Activated CD8-positive, alpha-beta memory T cell treated with anti-CD3 and anti-CD28 coated beads, Interleukin-2, amount 50 U/mL, for 4 hours (primary cell): ENCODE measurements around the gene CBFA2T3.

Source experiments
- DNase-seq: peaks from one replicate; pipeline ENCODE4 v3.0.0-alpha.2; 2020

The CBFA2T3 gene

GRCh38 chr16:88853325-88853941, 123.6 kb downstream of the CBFA2T3 start:
- DNase-seq, result no peak

- DNase-seq, result no peak
Measured at GRCh38 chr16:88851616-88852015, 125.4 kb downstream of the CBFA2T3 start.

GRCh38 chr16:88850531-88851199, 126.3 kb downstream of the CBFA2T3 start:
- no peak for DNase-seq

GRCh38 chr16:88848557-88848956, 128.4 kb downstream of the CBFA2T3 start:
- DNase-seq, result no peak

GRCh38 chr16:88847654-88848053, 129.4 kb downstream of the CBFA2T3 start:
- no peak for DNase-seq

- DNase-seq, result no peak
Measured at GRCh38 chr16:88846088-88846487, 130.9 kb downstream of the CBFA2T3 start.

GRCh38 chr16:88844419-88845036, 132.5 kb downstream of the CBFA2T3 start:
- DNase-seq, result no peak

GRCh38 chr16:88843256-88843655, 133.8 kb downstream of the CBFA2T3 start:
- no peak for DNase-seq

- no peak for DNase-seq
Measured at GRCh38 chr16:88842806-88843205, 134.2 kb downstream of the CBFA2T3 start.

- DNase-seq, result no peak
Measured at GRCh38 chr16:88842308-88842756, 134.7 kb downstream of the CBFA2T3 start.

GRCh38 chr16:88841521-88842307, 135.3 kb downstream of the CBFA2T3 start:
- DNase-seq, result no peak

- no peak for DNase-seq
Measured at GRCh38 chr16:88840600-88841215, 136.3 kb downstream of the CBFA2T3 start.

GRCh38 chr16:88839745-88840599, 137.0 kb downstream of the CBFA2T3 start:
- DNase-seq, result no peak

GRCh38 chr16:88839026-88839529, 137.9 kb downstream of the CBFA2T3 start:
- DNase-seq, result no peak

GRCh38 chr16:88838566-88838965, 138.4 kb downstream of the CBFA2T3 start:
- no peak for DNase-seq

GRCh38 chr16:88837806-88838205, 139.2 kb downstream of the CBFA2T3 start:
- DNase-seq, result no peak

- DNase-seq, result no peak
Measured at GRCh38 chr16:88836791-88837190, 140.2 kb downstream of the CBFA2T3 start.

GRCh38 chr16:88835818-88836217, 141.2 kb downstream of the CBFA2T3 start:
- no peak for DNase-seq

- no peak for DNase-seq
Measured at GRCh38 chr16:88835383-88835782, 141.6 kb downstream of the CBFA2T3 start.

- no peak for DNase-seq
Measured at GRCh38 chr16:88834670-88835069, 142.3 kb downstream of the CBFA2T3 start.

GRCh38 chr16:88833086-88833485, 143.9 kb downstream of the CBFA2T3 start:
- DNase-seq, result no peak

- no peak for DNase-seq
Measured at GRCh38 chr16:88831838-88832237, 145.2 kb downstream of the CBFA2T3 start.
